Measurements from ENCODE around the gene DHX57. TPM values are rescaled to one million over a fixed set of nuclear protein-coding genes. Genes with fewer than 3 reads are reported as not detected.

The DHX57 gene
- total RNA-seq, 1 donor from 2014 or later: 11.0 TPM

DNA sequence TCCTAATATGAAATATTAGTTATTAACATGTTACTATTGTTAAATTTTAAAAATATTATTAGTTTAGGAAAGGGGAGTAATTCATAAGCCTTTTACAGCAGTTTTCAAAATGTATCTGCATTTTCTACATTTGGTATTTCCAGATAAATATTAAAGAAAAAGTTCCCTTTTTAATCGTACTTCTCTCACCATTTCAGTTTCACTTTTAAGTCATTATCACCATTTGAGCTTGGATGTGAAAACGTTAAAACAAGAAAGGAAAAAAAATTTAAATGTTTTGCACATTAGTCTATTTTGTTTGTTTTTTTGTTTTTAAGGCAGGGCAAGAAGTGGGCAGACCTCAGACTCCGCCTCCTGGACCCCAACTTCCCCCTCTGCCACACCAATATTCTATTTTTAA, 121.2 kb downstream of the DHX57 start:
- no peak for DNase-seq (ENCODE audit: low read depth)
- TF ChIP-seq, protein P1, sequence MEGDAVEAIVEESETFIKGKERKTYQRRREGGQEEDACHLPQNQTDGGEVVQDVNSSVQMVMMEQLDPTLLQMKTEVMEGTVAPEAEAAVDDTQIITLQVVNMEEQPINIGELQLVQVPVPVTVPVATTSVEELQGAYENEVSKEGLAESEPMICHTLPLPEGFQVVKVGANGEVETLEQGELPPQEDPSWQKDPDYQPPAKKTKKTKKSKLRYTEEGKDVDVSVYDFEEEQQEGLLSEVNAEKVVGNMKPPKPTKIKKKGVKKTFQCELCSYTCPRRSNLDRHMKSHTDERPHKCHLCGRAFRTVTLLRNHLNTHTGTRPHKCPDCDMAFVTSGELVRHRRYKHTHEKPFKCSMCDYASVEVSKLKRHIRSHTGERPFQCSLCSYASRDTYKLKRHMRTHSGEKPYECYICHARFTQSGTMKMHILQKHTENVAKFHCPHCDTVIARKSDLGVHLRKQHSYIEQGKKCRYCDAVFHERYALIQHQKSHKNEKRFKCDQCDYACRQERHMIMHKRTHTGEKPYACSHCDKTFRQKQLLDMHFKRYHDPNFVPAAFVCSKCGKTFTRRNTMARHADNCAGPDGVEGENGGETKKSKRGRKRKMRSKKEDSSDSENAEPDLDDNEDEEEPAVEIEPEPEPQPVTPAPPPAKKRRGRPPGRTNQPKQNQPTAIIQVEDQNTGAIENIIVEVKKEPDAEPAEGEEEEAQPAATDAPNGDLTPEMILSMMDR (conservative IDR thresholded peaks at IDR 0.05; ENCODE audit: low read depth, low read length): no peak
- H3K4me3 ChIP-seq (ENCODE audit: low read depth, low read length): peak overlapping the region; percentile 18

DNA sequence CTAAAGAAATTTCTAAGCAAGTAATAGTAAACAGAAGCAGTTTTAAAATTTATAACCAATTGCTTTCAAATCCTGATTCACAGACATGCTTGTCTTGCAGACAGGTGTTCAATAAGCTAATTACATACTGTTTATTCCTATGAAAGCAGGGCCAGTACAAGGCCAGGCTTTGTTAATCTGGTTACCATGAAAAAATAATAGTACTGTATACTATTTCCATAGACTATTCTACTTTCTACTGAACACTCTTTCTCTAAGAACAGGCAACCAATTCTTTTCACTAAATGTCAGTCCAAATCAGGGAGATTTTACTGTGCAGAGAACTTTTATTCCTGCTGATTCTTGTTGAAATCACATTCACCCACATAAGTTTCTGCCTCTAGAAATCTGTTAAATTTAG, 121.7 kb downstream of the DHX57 start:
- DNase-seq (ENCODE audit: low read depth): no peak
- H3K4me3 ChIP-seq (ENCODE audit: low read depth, low read length): no peak overlapping the region
- TF ChIP-seq, protein P1 (conservative IDR thresholded peaks at IDR 0.05; ENCODE audit: low read depth, low read length): no peak

DNA sequence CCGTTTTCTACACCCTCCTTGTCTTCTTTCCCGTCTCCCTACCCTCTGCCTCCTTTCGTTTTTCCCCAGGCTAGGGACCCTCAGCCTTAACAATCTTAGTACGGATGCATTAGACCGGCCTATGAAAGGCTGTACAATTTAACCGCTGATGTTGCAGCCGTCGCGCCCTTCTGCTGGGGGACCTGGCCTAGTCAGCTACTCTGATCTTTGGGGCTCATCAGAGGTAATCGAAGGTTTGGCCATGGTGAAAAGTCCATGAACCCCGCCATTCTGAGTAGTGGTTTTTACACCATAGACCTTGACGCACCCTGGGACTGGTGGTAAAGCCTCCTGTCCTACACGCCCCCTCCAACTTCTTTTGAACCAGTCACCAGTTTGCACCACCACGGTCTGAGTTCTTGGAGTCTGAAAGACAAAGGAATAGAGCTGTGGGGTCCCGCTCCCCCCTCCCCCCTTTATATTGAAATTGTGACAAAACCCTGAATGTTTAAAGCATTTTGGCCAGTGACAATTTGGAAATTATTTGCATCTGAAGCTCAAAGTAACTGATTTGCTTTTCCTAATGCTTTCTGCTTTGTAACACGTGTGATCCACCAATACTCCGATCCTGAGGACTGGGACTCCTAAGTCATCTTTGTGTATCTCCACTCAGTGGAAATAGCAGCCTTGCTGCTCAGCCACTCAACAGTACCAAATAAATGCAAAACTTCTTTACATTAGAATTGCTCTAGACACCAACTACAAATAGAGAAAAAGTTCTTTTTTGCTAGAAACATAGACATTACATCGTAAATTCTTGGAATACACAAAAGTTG, 123.9 kb downstream of the DHX57 start:
- peak overlapping the region; percentile 99 for H3K4me3 ChIP-seq (ENCODE audit: low read depth, low read length)
- no peak for DNase-seq (ENCODE audit: low read depth)
- TF ChIP-seq, protein P1 (conservative IDR thresholded peaks at IDR 0.05; ENCODE audit: low read depth, low read length): no peak

DNA sequence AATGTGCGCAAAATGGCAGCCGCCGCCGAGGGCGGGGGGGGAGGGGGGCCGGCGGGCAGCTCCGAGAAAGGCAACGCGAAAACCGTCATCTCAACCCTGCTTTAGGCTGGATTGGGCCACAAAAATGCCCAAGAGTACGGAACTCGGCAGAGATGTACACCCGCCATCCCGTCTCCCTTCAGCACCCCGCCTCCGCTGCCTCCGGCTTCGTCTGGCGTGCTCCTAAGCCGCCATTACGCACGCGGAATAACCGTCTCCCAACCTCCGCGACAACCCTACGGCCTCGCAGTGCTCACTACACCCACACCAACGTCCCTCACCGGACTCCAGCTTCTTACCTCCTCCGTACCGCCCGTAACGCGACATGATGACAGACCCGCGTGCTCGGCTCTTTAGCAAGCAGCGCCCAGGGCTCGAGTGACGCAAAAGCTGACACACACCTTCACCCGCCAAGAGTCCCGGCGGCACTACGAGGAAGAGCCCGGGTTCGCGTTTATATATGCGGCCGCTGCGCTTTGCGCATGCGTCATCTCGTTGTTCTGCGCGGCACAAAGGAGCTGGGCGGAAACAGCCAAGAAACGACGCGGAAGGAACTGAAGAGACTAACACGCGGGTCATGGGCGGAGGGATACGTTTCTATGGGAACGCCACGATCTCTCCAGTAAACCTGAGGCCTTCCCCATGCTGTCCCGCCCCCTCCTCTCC, 124.7 kb downstream of the DHX57 start, which contains the start of gene SRSF7:
Gene SRSF7 (minus strand): TSS at position 471 of the 705 bp plus-strand sequence. CDS start 105 bp downstream, at position 366.
- TF ChIP-seq, protein P1 (conservative IDR thresholded peaks at IDR 0.05; ENCODE audit: low read depth, low read length): no peak
- DNase-seq (ENCODE audit: low read depth): peak; percentile 92
- H3K4me3 ChIP-seq (ENCODE audit: low read depth, low read length): peak within 1 kb of the TSS; percentile 99

DNA sequence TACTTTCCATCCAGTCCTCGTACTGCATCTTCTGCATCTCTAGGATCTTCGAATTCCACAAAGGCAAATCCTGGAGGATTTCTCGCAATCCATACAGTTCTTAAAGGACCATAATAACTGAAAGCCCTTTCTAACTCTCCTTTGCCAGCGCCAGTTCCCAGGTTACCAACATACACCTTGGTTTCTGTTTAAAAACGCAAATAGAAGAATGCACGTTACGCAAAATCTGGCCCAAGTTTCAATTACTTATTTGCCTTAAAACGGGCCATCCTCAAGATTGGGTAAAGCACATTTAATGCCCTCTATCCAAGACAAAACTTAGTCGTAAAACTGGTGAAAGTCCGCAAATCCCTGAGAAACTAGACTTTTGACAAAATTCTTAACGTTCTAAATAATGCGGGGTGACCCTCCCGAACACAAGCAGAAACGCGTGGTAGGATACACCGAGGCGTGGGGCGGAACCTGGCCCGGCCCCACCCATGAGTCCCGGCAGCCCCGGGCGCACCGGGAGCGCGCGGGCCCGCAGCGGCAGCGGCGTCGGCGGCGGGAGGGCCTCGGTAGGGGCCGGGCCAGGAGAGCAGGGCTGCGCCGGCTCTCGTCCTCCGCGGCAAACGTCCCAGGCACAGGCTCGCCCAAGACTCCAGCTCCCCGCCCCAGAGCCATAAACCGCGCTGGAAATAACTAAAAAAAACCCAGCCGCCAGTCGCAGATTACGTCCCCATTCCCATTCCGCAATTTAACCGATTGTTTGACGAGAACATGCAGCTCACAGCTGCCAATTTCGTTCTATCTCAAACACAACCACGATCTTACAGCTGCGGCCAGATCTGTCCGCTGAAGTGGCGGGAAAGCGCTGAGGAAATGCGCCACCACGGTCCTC, 125.5 kb downstream of the DHX57 start:
- TF ChIP-seq, protein P1 (conservative IDR thresholded peaks at IDR 0.05; ENCODE audit: low read depth, low read length): no peak
- no peak for DNase-seq (ENCODE audit: low read depth)
- peak overlapping the region; percentile 99 for H3K4me3 ChIP-seq (ENCODE audit: low read depth, low read length)

DNA sequence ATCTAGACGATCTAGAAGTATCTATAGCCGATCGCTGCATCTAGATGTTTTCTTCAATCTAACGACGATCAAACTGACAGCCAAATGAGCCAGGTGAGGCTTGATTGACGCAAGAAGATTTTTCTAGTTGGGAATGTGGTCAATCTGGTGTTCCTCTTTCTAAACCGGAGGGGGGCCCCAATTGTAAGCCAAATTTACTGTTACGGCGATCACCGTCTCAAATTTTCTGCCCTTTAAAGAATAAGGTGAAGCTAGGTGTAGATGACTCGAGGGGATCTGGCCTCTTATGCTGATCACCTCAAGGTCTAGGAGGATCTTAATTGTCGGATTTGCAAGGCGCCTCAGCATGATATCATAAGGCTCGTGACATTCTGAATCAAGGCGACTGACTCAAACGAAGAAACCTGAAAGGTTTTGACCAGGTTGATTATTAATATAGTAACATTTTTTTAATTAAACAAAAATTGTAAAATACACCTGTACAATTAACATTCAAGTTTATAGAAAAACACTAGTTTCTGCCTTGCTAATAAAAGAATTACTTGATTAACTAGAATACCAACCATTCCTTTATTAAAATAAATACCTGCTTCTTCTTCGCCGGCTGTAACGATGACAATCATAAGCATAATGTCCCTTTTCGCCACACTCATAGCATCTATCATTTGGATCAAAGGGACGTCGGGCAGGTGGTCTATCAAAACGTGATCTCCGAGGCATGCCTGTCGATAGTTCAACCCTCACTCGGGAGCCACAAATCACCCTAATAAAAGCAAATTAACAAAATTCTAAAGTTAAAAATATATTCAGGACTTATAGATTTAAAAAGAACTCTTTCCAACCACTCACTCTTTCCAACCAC, 126.6 kb downstream of the DHX57 start:
- peak overlapping the region; percentile 99 for H3K4me3 ChIP-seq (ENCODE audit: low read depth, low read length)
- no peak for DNase-seq (ENCODE audit: low read depth)
- TF ChIP-seq, protein P1 (conservative IDR thresholded peaks at IDR 0.05; ENCODE audit: low read depth, low read length): no peak
